IMR-90 (cell line): ENCODE results near the gene MOB3B. TPM values are rescaled to one million over a fixed set of nuclear protein-coding genes. Genes with fewer than 3 reads are reported as not detected.

ENCODE experiments used
- ATAC-seq: fragments of 200-7000 bp; cut with Tn5 transposase; 2 replicates; pipeline ENCODE4 v1.9.1; 2020; ENCODE audit warnings: low read depth, mild to moderate bottlenecking, moderate library complexity
- BruUV-seq: library from RNA; stranded (reverse); fragments of 400-500 nt; replicated peaks from 2 replicates; lab custom pipeline; 2021; lab: Mats Ljungman, UMichigan
- CTCF ChIA-PET: fragments of 300-600 bp; formaldehyde crosslinking; extraction: SDS; loops from one replicate; lab custom pipeline; 2021; ENCODE audit warnings: antibody characterized with exemption; lab: Yijun Ruan, JAX
- POLR2A ChIA-PET: fragments of 300-600 bp; sonication (Branson Sonifier 250); formaldehyde crosslinking; loops from one replicate; lab custom pipeline; 2022; ENCODE audit warnings: antibody characterized with exemption; ENCODE audit not compliant: unreplicated experiment; lab: Charles Lee
- DNase-seq: peaks from one replicate; pipeline ENCODE4 v3.0.0; 2013
- H2AFZ ChIP-seq: replicated peaks from 2 replicates; pipeline ENCODE3; 2013; ENCODE audit warnings: low read length, mild to moderate bottlenecking; ENCODE audit not compliant: poor library complexity
- H2AK5ac ChIP-seq: 2 replicates; pipeline ENCODE4 v1.6.1; 2013; ENCODE audit warnings: low read depth, low read length, inconsistent platforms
- H2AK9ac ChIP-seq: replicated peaks from 2 replicates; pipeline ENCODE3; 2013; ENCODE audit warnings: mild to moderate bottlenecking, low read depth, low read length, moderate library complexity; ENCODE audit not compliant: poor library complexity
- H2BK120ac ChIP-seq: 2 replicates; pipeline ENCODE4 v1.6.1; 2013; ENCODE audit warnings: low read depth, low read length, inconsistent platforms
- H2BK15ac ChIP-seq: 3 replicates; pipeline ENCODE4 v1.6.1; 2013; ENCODE audit warnings: low read depth, low read length, inconsistent platforms
- H2BK20ac ChIP-seq: 2 replicates; pipeline ENCODE4 v1.6.1; 2013; ENCODE audit warnings: low read depth, mild to moderate bottlenecking, inconsistent platforms, low read length, moderate library complexity
- H2BK5ac ChIP-seq: 2 replicates; pipeline ENCODE4 v1.6.1; 2013; ENCODE audit warnings: mild to moderate bottlenecking, low read depth, low read length, inconsistent platforms; ENCODE audit not compliant: poor library complexity, severe bottlenecking
- H3K14ac ChIP-seq: replicated peaks from 2 replicates; pipeline ENCODE4 v1.6.1; 2013; ENCODE audit warnings: low read depth, low read length, inconsistent platforms
- H3K18ac ChIP-seq: 2 replicates; pipeline ENCODE4 v1.6.1; 2013; ENCODE audit warnings: low read depth, low read length, control low read depth
- H3K23ac ChIP-seq: 2 replicates; pipeline ENCODE4 v1.6.1; 2013; ENCODE audit warnings: low read depth, low read length, inconsistent platforms
- H3K27ac ChIP-seq: 2 replicates; pipeline ENCODE4 v1.5.1; 2013; ENCODE audit warnings: mild to moderate bottlenecking, control low read depth, low read length; ENCODE audit not compliant: insufficient read depth
- H3K27me3 ChIP-seq: 2 replicates; pipeline ENCODE4 v1.6.1; 2013; ENCODE audit warnings: low read length; ENCODE audit not compliant: control insufficient read depth, insufficient read depth
- H3K36me3 ChIP-seq: 2 replicates; pipeline ENCODE4 v1.6.1; 2013; ENCODE audit warnings: low read length, mixed read lengths; ENCODE audit not compliant: control insufficient read depth, insufficient read depth
- H3K4ac ChIP-seq: 2 replicates; pipeline ENCODE4 v1.6.1; 2013; ENCODE audit warnings: low read depth, low read length, inconsistent platforms
- H3K4me1 ChIP-seq: 2 replicates; pipeline ENCODE4 v1.6.1; 2013; ENCODE audit warnings: low read length, mixed read lengths; ENCODE audit not compliant: control insufficient read depth, insufficient read depth
- H3K4me2 ChIP-seq: 2 replicates; pipeline ENCODE4 v1.6.1; 2013; ENCODE audit warnings: low read depth, mild to moderate bottlenecking, control low read depth, low read length, moderate library complexity
- H3K4me3 ChIP-seq: 2 replicates; pipeline ENCODE4 v1.5.1; 2013; ENCODE audit warnings: low read depth, mild to moderate bottlenecking, control low read depth, low read length, moderate library complexity; ENCODE audit not compliant: insufficient read depth
- H3K56ac ChIP-seq: 2 replicates; pipeline ENCODE4 v1.6.1; 2013; ENCODE audit warnings: low read length, inconsistent platforms; ENCODE audit not compliant: insufficient read depth; ENCODE audit errors: extremely low read depth
- H3K79me1 ChIP-seq, 2 experiments: 2 replicates each; pipeline ENCODE4 v1.6.1; 2013; ENCODE audit warnings: low read length in 2 of 2, inconsistent platforms in 1 of 2, low read depth in 1 of 2
- H3K9ac ChIP-seq: 2 replicates; pipeline ENCODE4 v1.6.1; 2013; ENCODE audit warnings: low read depth, low read length, control low read depth
- H3K9me1 ChIP-seq: 2 replicates; pipeline ENCODE4 v1.6.1; 2013; ENCODE audit warnings: low read length, inconsistent platforms; ENCODE audit not compliant: insufficient read depth
- H3K9me3 ChIP-seq: 2 replicates; pipeline ENCODE4 v1.6.1; 2013; ENCODE audit warnings: low read length; ENCODE audit not compliant: control insufficient read depth, insufficient read depth
- H4K20me1 ChIP-seq: 2 replicates; pipeline ENCODE4 v1.6.1; 2013; ENCODE audit warnings: low read length, inconsistent platforms; ENCODE audit not compliant: insufficient read depth
- H4K5ac ChIP-seq: 2 replicates; pipeline ENCODE4 v1.6.1; 2013; ENCODE audit warnings: mild to moderate bottlenecking, low read depth, low read length, control low read depth
- H4K8ac ChIP-seq, 2 experiments: 2 replicates each; pipeline ENCODE4 v1.6.1; 2013; ENCODE audit warnings: low read depth in 2 of 2, low read length in 2 of 2, control low read depth in 1 of 2, inconsistent platforms in 1 of 2
- H4K91ac ChIP-seq: 2 replicates; pipeline ENCODE4 v1.6.1; 2013; ENCODE audit warnings: low read depth, low read length, inconsistent platforms; ENCODE audit not compliant: insufficient read depth
- BHLHE40 ChIP-seq: fragments of 150-350 bp; IDR thresholded peaks from 2 replicates; pipeline ENCODE4 v1.6.1; 2016; ENCODE audit warnings: mild to moderate bottlenecking, low read depth, low read length
- CEBPB ChIP-seq: IDR thresholded peaks from 2 replicates; pipeline ENCODE4 v1.6.1; 2012; ENCODE audit warnings: low read depth, low read length, improper control_type of control experiment
- CHD1 ChIP-seq: IDR thresholded peaks from 2 replicates; pipeline ENCODE4 v1.6.1; 2012; ENCODE audit warnings: low read depth, low read length, improper control_type of control experiment
- CTCF ChIP-seq: conservative IDR thresholded peaks from 2 replicates; pipeline ENCODE4 v1.5.1; 2012; ENCODE audit warnings: mild to moderate bottlenecking, low read depth, low read length, improper control_type of control experiment
- ELK1 ChIP-seq: fragments of 150-350 bp; IDR thresholded peaks from 2 replicates; pipeline ENCODE4 v1.6.1; 2016; ENCODE audit warnings: low read depth, mild to moderate bottlenecking, low read length, moderate library complexity, borderline replicate concordance
- FOS ChIP-seq: fragments of 150-350 bp; IDR thresholded peaks from 2 replicates; pipeline ENCODE4 v1.6.1; 2016; ENCODE audit warnings: low read depth, low read length
- MAFK ChIP-seq: IDR thresholded peaks from 2 replicates; pipeline ENCODE4 v1.6.1; 2012; ENCODE audit warnings: low read depth, low read length, improper control_type of control experiment
- MAZ ChIP-seq: IDR thresholded peaks from 2 replicates; pipeline ENCODE4 v1.6.1; 2012; ENCODE audit warnings: low read depth, mild to moderate bottlenecking, low read length, improper control_type of control experiment, moderate library complexity, borderline replicate concordance
- MXI1 ChIP-seq: IDR thresholded peaks from 2 replicates; pipeline ENCODE4 v1.6.1; 2012; ENCODE audit warnings: low read depth, mild to moderate bottlenecking, low read length, moderate library complexity, borderline replicate concordance
- NFE2L2 ChIP-seq: fragments of 150-350 bp; IDR thresholded peaks from 2 replicates; pipeline ENCODE4 v1.6.1; 2016; ENCODE audit warnings: low read depth, mild to moderate bottlenecking, low read length
- POLR2A ChIP-seq: IDR thresholded peaks from 2 replicates; pipeline ENCODE4 v1.6.1; 2012; ENCODE audit warnings: mild to moderate bottlenecking, low read depth, low read length
- RAD21 ChIP-seq: IDR thresholded peaks from 2 replicates; pipeline ENCODE4 v1.6.1; 2012; ENCODE audit warnings: low read length, improper control_type of control experiment
- RCOR1 ChIP-seq: IDR thresholded peaks from 2 replicates; pipeline ENCODE4 v1.6.1; 2012; ENCODE audit warnings: mild to moderate bottlenecking, low read length, improper control_type of control experiment; ENCODE audit not compliant: insufficient replicate concordance
- RFX5 ChIP-seq: IDR thresholded peaks from 2 replicates; pipeline ENCODE4 v1.8.0; 2012; ENCODE audit warnings: low read depth, mild to moderate bottlenecking, low read length, moderate library complexity
- SMC3 ChIP-seq: fragments of 150-350 bp; IDR thresholded peaks from 2 replicates; pipeline ENCODE4 v1.6.1; 2016; ENCODE audit warnings: low read depth, mild to moderate bottlenecking, antibody characterized with exemption, low read length, moderate library complexity
- USF2 ChIP-seq: fragments of 150-350 bp; IDR thresholded peaks from 2 replicates; pipeline ENCODE4 v1.6.1; 2017; ENCODE audit warnings: mild to moderate bottlenecking, antibody characterized with exemption, low read length, low read depth
- WGBS, 2 experiments: methylation state at CpG; one replicate each; pipeline versions ENCODE4 v1.1.5 to v1.1.7; 2013; ENCODE audit warnings: missing lambda C conversion rate in 2 of 2; ENCODE audit not compliant: insufficient read length in 1 of 2; ENCODE audit errors: extremely low coverage in 2 of 2; 5-methylcytosine and 5-hydroxymethylcytosine counted together
- dilution Hi-C: fragments of 300-500 bp; cut with HindIII; formaldehyde crosslinking; loops from one replicate; pipeline ENCODE4 v1.14.3; 2018; ENCODE audit warnings: low sequenced_read_pairs; ENCODE audit not compliant: unreplicated experiment
- in situ Hi-C: fragments of 300-500 bp; cut with MboI; formaldehyde crosslinking; loops from 3 replicates; pipeline ENCODE4 v1.14.3; 2019; ENCODE audit warnings: low sequenced_read_pairs, inconsistent platforms, mixed read lengths
- intact Hi-C: fragments of 100-400 bp; cut with micrococcal nuclease; formaldehyde crosslinking; loops from 2 replicates; pipeline ENCODE4 v1.10.0; 2022
- polyA plus RNA-seq, 3 experiments: library from polyadenylated mRNA; depleted of rRNA; stranded (reverse); fragments of >200 nt; gene quantifications; 2 replicates each; pipeline ENCODE4 v1.2.3, GENCODE V29; 2012; ENCODE audit warnings: low replicate concordance in 1 of 3
- total RNA-seq: library from RNA; depleted of rRNA; stranded (reverse); fragments of >200 nt; gene quantifications from 2 replicates; pipeline ENCODE4 v1.2.3, GENCODE V29; 2012

Gene MOB3B
- total and polyA plus RNA-seq, 2 of the 4 experiments (the other 2 are of a cell fraction), result under 0.01 to 0.02 TPM

- intact Hi-C loops, result no loop called here
- no peaks in the 10 kb centered on the region for H3K79me1 ChIP-seq
- no peak overlapping the region for H2BK120ac ChIP-seq
- no peak overlapping the region for H3K14ac ChIP-seq
- ATAC-seq (no peak), DNase-seq (no peak)
- no peak overlapping the region for H2BK15ac ChIP-seq
- H2AK5ac ChIP-seq, result no peak overlapping the region
- ChIA-PET POLR2A (no interaction called here), CTCF (no interaction called here)
- no peaks in the 10 kb centered on the region for H3K9me1 ChIP-seq
- H3K4me1 ChIP-seq, result no peaks in the 10 kb centered on the region
- H2AFZ ChIP-seq, result no peak overlapping the region
- H4K5ac ChIP-seq, result no peak overlapping the region
- no peaks in the 10 kb centered on the region for H3K27me3 ChIP-seq
- no peak overlapping the region for H3K23ac ChIP-seq
- 62% methylated on average over 2 of the region's 3 CpGs; no CpG with 5 or more reads in 1 of the 2 experiments for WGBS, 2 experiments
- H3K4ac ChIP-seq, result no peak overlapping the region
- TF ChIP-seq FOS, result no peak
- TF ChIP-seq SMC3, result no peak
- no peak for TF ChIP-seq BHLHE40
- no peak for TF ChIP-seq NFE2L2
- no peak for TF ChIP-seq USF2
- no peak for TF ChIP-seq RAD21
- TF ChIP-seq MAZ, result no peak
- TF ChIP-seq CEBPB, result no peak
- no peak for TF ChIP-seq RCOR1
- no peak for TF ChIP-seq RFX5
- TF ChIP-seq ELK1, result no peak
- no peak for TF ChIP-seq MAFK
- TF ChIP-seq MXI1, result no peak
- TF ChIP-seq CTCF, result no peak
- no peak for TF ChIP-seq CHD1
- TF ChIP-seq POLR2A, result no peak
- no peaks in the 10 kb centered on the region for H3K9me3 ChIP-seq
- no peaks in the 10 kb centered on the region for H3K36me3 ChIP-seq
- H2BK5ac ChIP-seq, result no peak overlapping the region
- H3K9ac ChIP-seq, result no peak overlapping the region
- H4K8ac ChIP-seq, result no peak overlapping the region
- no peak overlapping the region for H2AK9ac ChIP-seq
- no peaks in the 10 kb centered on the region for H4K20me1 ChIP-seq
- in situ Hi-C loops, result no loop called here
- no peak overlapping the region for H3K4me2 ChIP-seq
- no peak overlapping the region for H3K18ac ChIP-seq
- no peak overlapping the region for H3K27ac ChIP-seq
- dilution Hi-C loops, result no loop called here
- no TSS peak for BruUV-seq
- H3K4me3 ChIP-seq, result no peak overlapping the region
- no peak overlapping the region for H2BK20ac ChIP-seq
- H4K91ac ChIP-seq, result no peak overlapping the region
- no peak overlapping the region for H3K56ac ChIP-seq
Measured at GRCh38 chr9:27469550-27469949, 60.1 kb downstream of the MOB3B start.
